Measurements from ENCODE around the gene MYH14. TPM values are rescaled to one million over a fixed set of nuclear protein-coding genes. Genes with fewer than 3 reads are reported as not detected.

MYH14 gene
- total and polyA plus RNA-seq, 9 donors: 0.23 to 82.1 (median 3.2) TPM

DNA sequence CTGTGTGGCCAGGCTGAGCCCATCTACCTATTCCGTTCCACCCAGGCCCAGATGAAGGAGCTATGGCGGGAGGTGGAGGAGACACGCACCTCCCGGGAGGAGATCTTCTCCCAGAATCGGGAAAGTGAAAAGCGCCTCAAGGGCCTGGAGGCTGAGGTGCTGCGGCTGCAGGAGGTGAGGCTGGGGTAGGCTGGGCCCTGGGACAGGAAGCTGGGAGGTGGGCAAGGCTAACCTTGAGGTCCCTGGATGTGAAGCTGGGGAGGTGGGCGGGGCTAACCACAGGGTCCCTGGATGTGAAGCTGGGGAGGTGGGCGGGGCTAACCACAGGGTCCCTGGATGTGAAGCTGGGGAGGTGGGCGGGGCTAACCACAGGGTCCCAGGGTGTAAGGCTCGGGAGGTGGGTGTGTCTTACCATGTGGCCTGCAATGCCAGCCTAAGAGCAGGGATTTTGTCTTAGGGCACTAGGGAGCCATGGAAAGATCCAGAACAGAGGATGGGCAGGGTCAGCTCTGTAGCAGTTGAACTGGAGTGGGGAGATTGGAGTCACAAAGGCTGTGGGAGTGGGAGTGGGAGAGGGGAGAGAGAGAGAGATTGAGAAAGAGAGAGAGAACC, 88.9 kb downstream of the MYH14 start:
- intact Hi-C loops (cut with DNase I): no loop called here
- 60 to 66% (median 62%) methylated on average over 11 of the region's 11 CpGs for WGBS, 3 donors
- DNase-seq: no peak
- Histone ChIP-seq H3K36me3 (no peaks in the 10 kb centered on the region), H3K4me1 (ENCODE audit: insufficient read depth) (no peaks in the 10 kb centered on the region), H3K9me3 (no peaks in the 10 kb centered on the region), H3K4me3 (no peak overlapping the region), H3K27me3 (no peaks in the 10 kb centered on the region), H3K27ac (no peak overlapping the region)
- TF ChIP-seq EP300 (IDR thresholded peaks at IDR 0.05) (no peak), POLR2A (IDR thresholded peaks at IDR 0.05) (no peak)
- TF ChIP-seq, protein P1, sequence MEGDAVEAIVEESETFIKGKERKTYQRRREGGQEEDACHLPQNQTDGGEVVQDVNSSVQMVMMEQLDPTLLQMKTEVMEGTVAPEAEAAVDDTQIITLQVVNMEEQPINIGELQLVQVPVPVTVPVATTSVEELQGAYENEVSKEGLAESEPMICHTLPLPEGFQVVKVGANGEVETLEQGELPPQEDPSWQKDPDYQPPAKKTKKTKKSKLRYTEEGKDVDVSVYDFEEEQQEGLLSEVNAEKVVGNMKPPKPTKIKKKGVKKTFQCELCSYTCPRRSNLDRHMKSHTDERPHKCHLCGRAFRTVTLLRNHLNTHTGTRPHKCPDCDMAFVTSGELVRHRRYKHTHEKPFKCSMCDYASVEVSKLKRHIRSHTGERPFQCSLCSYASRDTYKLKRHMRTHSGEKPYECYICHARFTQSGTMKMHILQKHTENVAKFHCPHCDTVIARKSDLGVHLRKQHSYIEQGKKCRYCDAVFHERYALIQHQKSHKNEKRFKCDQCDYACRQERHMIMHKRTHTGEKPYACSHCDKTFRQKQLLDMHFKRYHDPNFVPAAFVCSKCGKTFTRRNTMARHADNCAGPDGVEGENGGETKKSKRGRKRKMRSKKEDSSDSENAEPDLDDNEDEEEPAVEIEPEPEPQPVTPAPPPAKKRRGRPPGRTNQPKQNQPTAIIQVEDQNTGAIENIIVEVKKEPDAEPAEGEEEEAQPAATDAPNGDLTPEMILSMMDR (IDR thresholded peaks at IDR 0.05): no peak

GRCh38 chr19:50293263-50294004, 90.0 kb downstream of the MYH14 start:
- no peaks in the 10 kb centered on the region for H3K36me3 ChIP-seq
- TF ChIP-seq, protein P1 (IDR thresholded peaks at IDR 0.05): no peak
- no peak for TF ChIP-seq EP300 (IDR thresholded peaks at IDR 0.05)
- TF ChIP-seq POLR2A (IDR thresholded peaks at IDR 0.05): no peak
- no peaks in the 10 kb centered on the region for H3K9me3 ChIP-seq
- 69 to 72% (median 71%) methylated on average over 14 of the region's 14 CpGs for WGBS, 3 donors
- no peak overlapping the region for H3K4me3 ChIP-seq
- H3K4me1 ChIP-seq (ENCODE audit: insufficient read depth): no peaks in the 10 kb centered on the region
- no peaks in the 10 kb centered on the region for H3K27me3 ChIP-seq
- intact Hi-C loops (cut with DNase I): no loop called here
- no peak overlapping the region for H3K27ac ChIP-seq
- no peak for DNase-seq

DNA sequence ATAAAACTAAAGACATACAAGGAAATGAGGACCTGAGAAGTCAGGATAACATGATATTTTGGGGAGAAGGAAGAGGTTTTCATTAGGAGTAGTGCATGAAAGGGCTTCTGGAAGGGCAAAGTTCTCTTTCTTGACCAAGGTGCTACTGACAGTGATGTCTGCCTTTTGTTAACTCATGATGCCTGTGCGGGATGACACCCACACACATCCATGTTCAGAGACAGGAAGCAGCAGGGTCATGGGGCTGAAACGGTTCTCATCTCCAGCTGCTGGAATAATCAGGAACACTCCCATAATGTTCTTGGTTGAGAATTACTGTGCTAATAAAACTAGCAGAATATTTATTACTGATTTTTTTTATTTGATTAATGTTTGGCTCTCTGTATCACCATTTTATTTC, 96.6 kb downstream of the MYH14 start:
- H3K9me3 ChIP-seq: no peaks in the 10 kb centered on the region
- no peaks in the 10 kb centered on the region for H3K27me3 ChIP-seq
- no peaks in the 10 kb centered on the region for H3K36me3 ChIP-seq
- H3K27ac ChIP-seq: no peak overlapping the region
- 11 to 22% (median 19%) methylated on average over 2 of the region's 2 CpGs for WGBS, 3 donors
- no peak for DNase-seq
- H3K4me1 ChIP-seq (ENCODE audit: insufficient read depth): no peaks in the 10 kb centered on the region
- TF ChIP-seq POLR2A (IDR thresholded peaks at IDR 0.05) (no peak), EP300 (IDR thresholded peaks at IDR 0.05) (no peak)
- TF ChIP-seq, protein P1 (IDR thresholded peaks at IDR 0.05): no peak
- intact Hi-C loops (cut with DNase I): no loop called here
- H3K4me3 ChIP-seq: no peak overlapping the region

DNA sequence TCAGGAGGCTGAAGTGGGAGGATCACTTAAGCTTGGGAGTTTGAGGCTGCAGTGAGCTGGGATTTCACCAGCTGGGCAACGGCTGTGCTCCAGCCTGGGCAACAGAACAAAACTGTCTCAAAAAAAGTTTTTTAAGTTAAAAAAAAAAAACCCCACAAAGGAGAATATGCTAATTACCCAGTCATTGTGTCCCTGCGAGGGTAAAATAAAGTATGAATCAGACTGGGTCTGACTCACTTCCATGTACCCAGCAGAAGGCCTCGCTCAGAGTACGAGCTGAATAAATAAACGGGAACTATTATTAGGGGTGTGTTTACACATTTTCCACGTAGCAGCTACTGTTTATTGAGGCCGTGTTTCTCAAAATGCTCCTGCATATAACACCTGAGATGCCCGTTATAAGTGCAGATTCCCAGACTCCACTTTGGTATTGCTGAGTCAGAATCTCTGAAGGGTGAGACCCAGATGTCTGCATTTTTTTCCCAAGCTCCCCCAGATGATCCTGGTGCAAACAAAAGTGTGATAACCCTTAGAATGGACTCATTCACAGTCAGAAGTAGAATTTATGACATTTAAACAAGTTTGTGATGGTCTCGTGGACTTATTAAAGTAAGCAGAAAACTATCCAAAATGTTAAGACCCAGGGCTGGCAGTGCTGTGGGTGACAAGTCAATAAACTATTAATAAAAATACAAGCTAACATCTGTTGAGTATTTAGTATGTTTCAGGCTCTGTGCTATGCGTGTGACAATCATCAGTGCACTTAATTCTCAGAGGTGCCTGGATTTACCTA, 97.6 kb downstream of the MYH14 start:
- no peaks in the 10 kb centered on the region for H3K9me3 ChIP-seq
- H3K4me3 ChIP-seq: no peak overlapping the region
- TF ChIP-seq EP300 (IDR thresholded peaks at IDR 0.05) (no peak), POLR2A (IDR thresholded peaks at IDR 0.05) (no peak)
- TF ChIP-seq, protein P1 (IDR thresholded peaks at IDR 0.05): no peak
- H3K36me3 ChIP-seq: no peaks in the 10 kb centered on the region
- no peaks in the 10 kb centered on the region for H3K4me1 ChIP-seq (ENCODE audit: insufficient read depth)
- 54 to 67% (median 59%) methylated on average over 10 of the region's 10 CpGs for WGBS, 3 donors
- DNase-seq: no peak
- H3K27ac ChIP-seq: no peak overlapping the region
- no peaks in the 10 kb centered on the region for H3K27me3 ChIP-seq
- intact Hi-C loops (cut with DNase I): no loop called here
